Activated gamma-delta T cell (primary cell): ENCODE results near the gene IFT172.

Experiments used
- DNase-seq: peaks from one replicate; lab custom pipeline; 2025; lab: John Stamatoyannopoulos, UW

The IFT172 gene

GRCh38 chr2:27422958-27423357 lies 66.6 kb downstream of the IFT172 start:
- no peak for DNase-seq

- DNase-seq: no peak
Measured at GRCh38 chr2:27421660-27422250, 67.8 kb downstream of the IFT172 start.

- no peak for DNase-seq
Measured at GRCh38 chr2:27420996-27421395, 68.5 kb downstream of the IFT172 start.

- DNase-seq: no peak
Measured at GRCh38 chr2:27416151-27416550, 73.4 kb downstream of the IFT172 start.

GRCh38 chr2:27412419-27413152 lies 77.0 kb downstream of the IFT172 start:
- DNase-seq: no peak

- peak; percentile 94 for DNase-seq
Measured at GRCh38 chr2:27409321-27410073, 80.0 kb downstream of the IFT172 start, which contains the start of gene PPM1G. TSS of gene PPM1G (minus strand) at chr2:27409591. CDS start at chr2:27409422, 169 bp downstream.

- no peak for DNase-seq
Measured at GRCh38 chr2:27408601-27409320, 80.8 kb downstream of the IFT172 start.

- no peak for DNase-seq
Measured at GRCh38 chr2:27407798-27408491, 81.6 kb downstream of the IFT172 start.

- no peak for DNase-seq
Measured at GRCh38 chr2:27400348-27401135, 89.0 kb downstream of the IFT172 start.

GRCh38 chr2:27398962-27399361 lies 90.6 kb downstream of the IFT172 start:
- DNase-seq: no peak
